ENCODE data around the gene SH3D21. TPM values are rescaled to one million over a fixed set of nuclear protein-coding genes. Genes with fewer than 3 reads are reported as not detected.

The SH3D21 gene
- total and polyA plus RNA-seq, 4 donors = 9.0 to 16.6 (median 11.7) TPM

DNA sequence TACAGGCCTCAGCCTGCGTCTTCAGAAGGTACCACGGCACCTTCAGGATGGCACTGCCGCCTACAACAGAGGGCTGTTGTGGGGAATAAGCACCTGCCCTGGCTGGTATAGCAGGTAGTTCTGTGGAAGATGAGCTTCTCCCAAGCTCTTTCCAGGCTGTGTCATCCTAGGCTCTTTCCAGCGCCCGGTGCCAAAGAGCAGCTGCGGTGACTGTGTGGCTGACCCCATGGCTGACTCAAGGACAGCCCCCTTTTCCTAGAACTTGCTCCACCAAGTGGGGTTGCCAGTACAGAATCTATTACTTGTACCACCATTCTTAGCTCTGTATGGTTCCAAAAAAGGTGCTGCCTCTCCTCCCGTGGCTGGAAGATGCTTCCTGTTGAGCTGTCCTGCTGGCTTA is 39.2 kb downstream of the SH3D21 start:
- peaks cover 0 to 6% (median 3%) of the 10 kb centered on the region in 5 donors for H3K4me1 ChIP-seq (ENCODE audit: control insufficient read depth in 5 of 5, insufficient read depth in 5 of 5, low read length in 5 of 5)
- no peaks in the 10 kb centered on the region for H3K9me3 ChIP-seq (ENCODE audit: control insufficient read depth in 4 of 4, insufficient read depth in 3 of 4, low read length in 3 of 4)
- DNase-seq = no peak
- H3K27ac ChIP-seq (ENCODE audit: low read depth in 1 of 2, low read length in 1 of 2) = no peak overlapping the region
- no peak overlapping the region for H3K9ac ChIP-seq (ENCODE audit: insufficient read depth in 1 of 2, low read length in 2 of 2)
- H3K27me3 ChIP-seq (ENCODE audit: control insufficient read depth in 3 of 3, insufficient read depth in 3 of 3, low read length in 2 of 3) = no peaks in the 10 kb centered on the region
- WGBS, 2 donors = 93 to 95% methylated on average over 7 of the region's 7 CpGs
- no peak for TF ChIP-seq CTCF (IDR thresholded peaks at IDR 0.05; ENCODE audit: control extremely low read depth, extremely low read depth)
- no peak overlapping the region for H3K4me3 ChIP-seq
- no peak for ATAC-seq (ENCODE audit: insufficient read depth, low FRiP score)
- H3K36me3 ChIP-seq (ENCODE audit: control insufficient read depth in 4 of 4, insufficient read depth in 4 of 4, low read length in 4 of 4) = peaks cover 8 to 71% (median 18%) of the 10 kb centered on the region in 4 donors

GRCh38 chr1:36346741-36347370 is 40.7 kb downstream of the SH3D21 start:
- Histone ChIP-seq H3K4me1 (ENCODE audit: control insufficient read depth in 5 of 5, insufficient read depth in 5 of 5, low read length in 5 of 5) (peaks cover 0 to 21% (median 10%) of the 10 kb centered on the region in 5 donors), H3K36me3 (ENCODE audit: control insufficient read depth in 4 of 4, insufficient read depth in 4 of 4, low read length in 4 of 4) (peaks cover 8 to 60% (median 19%) of the 10 kb centered on the region in 4 donors)
- TF ChIP-seq CTCF (IDR thresholded peaks at IDR 0.05; ENCODE audit: control extremely low read depth, extremely low read depth) = no peak

DNA sequence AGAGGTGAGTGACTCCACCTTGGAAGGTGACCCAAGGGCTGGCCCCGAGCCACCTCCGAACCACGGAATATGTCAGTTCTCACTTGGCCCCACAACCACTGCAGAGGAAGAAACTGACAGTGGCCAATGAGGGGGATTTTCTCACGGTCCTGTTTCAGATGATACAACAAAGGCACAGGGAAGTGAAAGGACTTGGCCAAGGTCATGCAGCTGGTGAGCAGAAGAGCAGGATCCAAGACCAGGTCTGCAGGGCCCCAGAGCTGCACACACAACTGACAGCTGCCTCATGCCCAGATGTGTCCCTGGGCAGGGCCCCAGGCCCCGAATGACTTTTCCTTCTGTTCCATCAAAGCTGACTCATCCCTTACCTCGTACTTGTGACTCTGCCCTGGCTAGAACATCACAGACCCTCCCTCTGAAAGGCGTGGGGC is 43.1 kb downstream of the SH3D21 start:
- DNase-seq = no peak
- peaks cover 8 to 55% (median 18%) of the 10 kb centered on the region in 4 donors for H3K36me3 ChIP-seq (ENCODE audit: control insufficient read depth in 4 of 4, insufficient read depth in 4 of 4, low read length in 4 of 4)
- no peak overlapping the region for H3K9ac ChIP-seq (ENCODE audit: insufficient read depth in 1 of 2, low read length in 2 of 2)
- no peak overlapping the region for H3K4me3 ChIP-seq
- peaks cover 0 to 37% (median 10%) of the 10 kb centered on the region in 5 donors for H3K4me1 ChIP-seq (ENCODE audit: control insufficient read depth in 5 of 5, insufficient read depth in 5 of 5, low read length in 5 of 5)
- WGBS, 2 donors = 45 to 62% methylated on average over 7 of the region's 7 CpGs
- H3K27ac ChIP-seq (ENCODE audit: low read depth in 1 of 2, low read length in 1 of 2) = no peak overlapping the region
- TF ChIP-seq CTCF (IDR thresholded peaks at IDR 0.05; ENCODE audit: control extremely low read depth, extremely low read depth) = no peak
- no peaks in the 10 kb centered on the region for H3K27me3 ChIP-seq (ENCODE audit: control insufficient read depth in 3 of 3, insufficient read depth in 3 of 3, low read length in 2 of 3)
- no peak for ATAC-seq (ENCODE audit: insufficient read depth, low FRiP score)
- H3K9me3 ChIP-seq (ENCODE audit: control insufficient read depth in 4 of 4, insufficient read depth in 3 of 4, low read length in 3 of 4) = no peaks in the 10 kb centered on the region

More at GRCh38 chr1:36346741-36347370, 40.7 kb downstream of the SH3D21 start:
- WGBS, 2 donors = 93 to 94% methylated on average over 8 of the region's 8 CpGs
- no peak for ATAC-seq (ENCODE audit: insufficient read depth, low FRiP score)
- H3K9me3 ChIP-seq (ENCODE audit: control insufficient read depth in 4 of 4, insufficient read depth in 3 of 4, low read length in 3 of 4) = no peaks in the 10 kb centered on the region
- no peak overlapping the region for H3K27ac ChIP-seq (ENCODE audit: low read depth in 1 of 2, low read length in 1 of 2)
- no peaks in the 10 kb centered on the region for H3K27me3 ChIP-seq (ENCODE audit: control insufficient read depth in 3 of 3, insufficient read depth in 3 of 3, low read length in 2 of 3)
- no peak for DNase-seq
- H3K4me3 ChIP-seq = no peak overlapping the region
- no peak overlapping the region for H3K9ac ChIP-seq (ENCODE audit: insufficient read depth in 1 of 2, low read length in 2 of 2)

Data from lung (tissue), 12 donors.